ENCODE data around the gene PTPN6.

DNA sequence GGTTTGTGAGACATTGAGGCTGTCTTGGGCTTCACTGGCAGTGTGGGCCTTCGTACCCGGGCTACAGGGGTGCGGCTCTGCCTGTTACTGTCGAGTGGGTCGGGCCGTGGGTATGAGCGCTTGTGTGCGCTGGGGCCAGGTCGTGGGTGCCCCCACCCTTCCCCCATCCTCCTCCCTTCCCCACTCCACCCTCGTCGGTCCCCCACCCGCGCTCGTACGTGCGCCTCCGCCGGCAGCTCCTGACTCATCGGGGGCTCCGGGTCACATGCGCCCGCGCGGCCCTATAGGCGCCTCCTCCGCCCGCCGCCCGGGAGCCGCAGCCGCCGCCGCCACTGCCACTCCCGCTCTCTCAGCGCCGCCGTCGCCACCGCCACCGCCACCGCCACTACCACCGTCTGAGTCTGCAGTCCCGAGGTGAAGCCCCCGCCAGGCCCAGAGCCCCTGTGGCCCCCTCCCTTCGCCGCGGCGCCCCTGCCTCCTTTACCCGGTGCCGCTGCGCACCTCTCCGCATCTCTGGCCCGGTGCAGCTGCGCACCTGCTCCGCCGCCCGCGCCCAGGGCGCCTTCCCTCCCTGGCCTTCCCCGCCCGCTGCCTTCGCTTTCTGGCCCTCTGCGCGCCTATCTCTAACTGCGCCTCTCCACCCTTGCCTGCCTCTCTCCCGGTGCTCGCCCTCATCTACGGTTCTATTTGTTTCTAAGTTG lies 36.8 kb upstream of the PTPN6 start, which contains the start of gene ENO2:
- TF ChIP-seq CTCF (conservative IDR thresholded peaks at IDR 0.05; ENCODE audit: low read length) (no peak), EZH2phosphoT487 (IDR thresholded peaks at IDR 0.05; ENCODE audit: borderline replicate concordance) (no peak)

Data from Loucy (cell line).